Measurements from ENCODE around the gene G6PC2.

G6PC2 gene

DNA sequence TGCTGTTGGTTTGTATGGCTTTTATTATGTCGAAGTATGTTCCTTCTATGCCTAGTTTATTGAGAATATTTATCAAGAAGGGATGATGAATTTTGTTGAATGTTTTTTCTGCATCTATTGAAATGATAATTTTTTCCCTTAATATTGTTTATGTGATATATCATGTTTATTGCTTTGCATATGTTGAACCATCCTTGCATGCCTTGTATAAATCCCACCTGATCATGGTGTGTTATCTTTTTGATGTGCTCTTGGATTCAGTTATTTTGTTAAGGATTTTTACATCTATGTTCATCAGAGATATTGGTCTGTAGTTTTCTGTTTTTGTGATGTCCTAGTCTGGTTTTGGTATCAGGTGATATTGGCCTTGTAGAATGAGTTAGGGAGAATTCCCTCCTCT lies 50.8 kb downstream of the G6PC2 start:
- Histone ChIP-seq H3K9me2 (ENCODE audit: low read depth, low read length) (no peaks in the 10 kb centered on the region), H3K27ac (ENCODE audit: low read depth, low read length, poor library complexity, severe bottlenecking) (no peak overlapping the region), H3K36me3 (ENCODE audit: insufficient read depth, low read length) (no peaks in the 10 kb centered on the region), H3K4me3 (ENCODE audit: low read depth, low read length, poor library complexity, severe bottlenecking) (no peak overlapping the region), H3K79me2 (ENCODE audit: insufficient read depth, low read length) (no peaks in the 10 kb centered on the region), H2AFZ (ENCODE audit: low read length) (no peak overlapping the region), H3K4me2 (ENCODE audit: low read length) (no peak overlapping the region), H3K9ac (ENCODE audit: low read length) (no peak overlapping the region), H3K4me1 (ENCODE audit: insufficient read depth, low read length, severe bottlenecking) (no peaks in the 10 kb centered on the region), H3F3A (ENCODE audit: insufficient read depth, low read length) (no peaks in the 10 kb centered on the region), H3K9me3 (ENCODE audit: low read length) (no peaks in the 10 kb centered on the region), H3K27me3 (ENCODE audit: insufficient read depth, low read length) (no peaks in the 10 kb centered on the region), H4K20me1 (ENCODE audit: insufficient read depth, low read length) (no peaks in the 10 kb centered on the region)
- no peak for TF ChIP-seq EZH2 (IDR thresholded peaks at IDR 0.05; ENCODE audit: borderline replicate concordance, low read length)
- no peak for TF ChIP-seq CTCF (IDR thresholded peaks at IDR 0.05; ENCODE audit: low read length)

DNA sequence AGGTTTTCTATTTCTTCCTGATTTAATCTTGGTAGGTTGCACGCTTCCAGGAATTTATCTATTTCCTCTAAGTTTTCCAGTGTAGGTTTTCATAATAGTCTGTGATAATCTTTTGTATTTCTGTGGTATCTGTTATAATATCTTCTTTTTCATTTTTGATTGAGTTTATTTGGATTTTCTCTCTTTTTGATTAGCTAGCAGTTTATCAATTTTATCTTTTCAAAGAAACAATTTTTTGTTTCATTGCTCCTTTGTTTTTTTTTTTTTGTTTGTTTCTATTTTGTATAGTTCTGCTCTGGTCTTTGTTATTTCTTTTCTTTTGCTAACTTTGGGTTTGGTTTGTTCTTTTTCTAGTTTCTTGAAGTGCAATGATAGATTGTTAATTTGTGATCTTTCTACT lies 51.3 kb downstream of the G6PC2 start:
- H3K9ac ChIP-seq (ENCODE audit: low read length): no peak overlapping the region
- no peaks in the 10 kb centered on the region for H3K36me3 ChIP-seq (ENCODE audit: insufficient read depth, low read length)
- no peak for TF ChIP-seq CTCF (IDR thresholded peaks at IDR 0.05; ENCODE audit: low read length)
- no peak for TF ChIP-seq EZH2 (IDR thresholded peaks at IDR 0.05; ENCODE audit: borderline replicate concordance, low read length)
- no peak overlapping the region for H2AFZ ChIP-seq (ENCODE audit: low read length)
- no peaks in the 10 kb centered on the region for H3K4me1 ChIP-seq (ENCODE audit: insufficient read depth, low read length, severe bottlenecking)
- no peaks in the 10 kb centered on the region for H3F3A ChIP-seq (ENCODE audit: insufficient read depth, low read length)
- H3K79me2 ChIP-seq (ENCODE audit: insufficient read depth, low read length): no peaks in the 10 kb centered on the region
- no peaks in the 10 kb centered on the region for H4K20me1 ChIP-seq (ENCODE audit: insufficient read depth, low read length)
- H3K27me3 ChIP-seq (ENCODE audit: insufficient read depth, low read length): no peaks in the 10 kb centered on the region
- H3K27ac ChIP-seq (ENCODE audit: low read depth, low read length, poor library complexity, severe bottlenecking): no peak overlapping the region
- H3K4me3 ChIP-seq (ENCODE audit: low read depth, low read length, poor library complexity, severe bottlenecking): no peak overlapping the region
- no peaks in the 10 kb centered on the region for H3K9me3 ChIP-seq (ENCODE audit: low read length)
- H3K9me2 ChIP-seq (ENCODE audit: low read depth, low read length): no peaks in the 10 kb centered on the region
- H3K4me2 ChIP-seq (ENCODE audit: low read length): no peak overlapping the region

GRCh38 chr2:168954256-168954655 lies 53.2 kb downstream of the G6PC2 start:
- H3K9me3 ChIP-seq (ENCODE audit: low read length): no peaks in the 10 kb centered on the region
- H3K4me3 ChIP-seq (ENCODE audit: low read depth, low read length, poor library complexity, severe bottlenecking): no peak overlapping the region
- H3K36me3 ChIP-seq (ENCODE audit: insufficient read depth, low read length): no peaks in the 10 kb centered on the region
- no peaks in the 10 kb centered on the region for H3K4me1 ChIP-seq (ENCODE audit: insufficient read depth, low read length, severe bottlenecking)
- no peaks in the 10 kb centered on the region for H3K9me2 ChIP-seq (ENCODE audit: low read depth, low read length)
- TF ChIP-seq EZH2 (IDR thresholded peaks at IDR 0.05; ENCODE audit: borderline replicate concordance, low read length) (no peak), CTCF (IDR thresholded peaks at IDR 0.05; ENCODE audit: low read length) (no peak)
- no peaks in the 10 kb centered on the region for H4K20me1 ChIP-seq (ENCODE audit: insufficient read depth, low read length)
- no peak overlapping the region for H2AFZ ChIP-seq (ENCODE audit: low read length)
- no peaks in the 10 kb centered on the region for H3K27me3 ChIP-seq (ENCODE audit: insufficient read depth, low read length)
- no peaks in the 10 kb centered on the region for H3F3A ChIP-seq (ENCODE audit: insufficient read depth, low read length)
- H3K4me2 ChIP-seq (ENCODE audit: low read length): no peak overlapping the region
- no peaks in the 10 kb centered on the region for H3K79me2 ChIP-seq (ENCODE audit: insufficient read depth, low read length)
- H3K27ac ChIP-seq (ENCODE audit: low read depth, low read length, poor library complexity, severe bottlenecking): no peak overlapping the region
- H3K9ac ChIP-seq (ENCODE audit: low read length): no peak overlapping the region

All from OCI-LY1 (cell line).